ENCODE data around the gene CFAP119.

CFAP119 gene

DNA sequence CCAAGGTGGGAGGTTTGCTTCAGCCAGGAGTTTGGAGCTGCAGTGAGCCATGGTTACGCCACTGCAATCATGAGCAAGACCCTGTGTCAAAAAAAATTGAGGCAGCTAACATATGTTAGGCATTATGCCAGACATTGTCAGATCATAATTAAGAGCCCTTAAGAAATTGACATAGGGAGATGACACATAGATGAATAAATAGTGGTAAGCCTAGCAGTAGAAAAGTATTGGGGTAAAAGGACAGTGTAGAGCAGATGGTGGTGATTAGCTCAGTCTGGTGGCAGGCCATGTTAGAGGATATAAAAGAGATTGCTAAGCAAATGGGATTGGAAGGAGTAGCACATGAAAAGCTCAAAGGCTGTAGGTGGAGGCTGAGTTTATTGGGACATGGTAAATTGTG, 40.3 kb downstream of the CFAP119 start:
- Histone ChIP-seq H4K20me1 (ENCODE audit: insufficient read depth, low read length) (no peaks in the 10 kb centered on the region; the same call in 1 of the 2 replicates), H3K9ac (ENCODE audit: low read length) (no peak overlapping the region), H3K4me3 (ENCODE audit: low read length) (no peak overlapping the region), H2AFZ (ENCODE audit: low read depth, low read length) (no peak overlapping the region), H3K27me3 (ENCODE audit: low read depth, low read length) (no peaks in the 10 kb centered on the region), H3K9me3 (ENCODE audit: insufficient read depth, low read length) (no peaks in the 10 kb centered on the region), H3K27ac (ENCODE audit: low read length) (no peak overlapping the region), H3K79me2 (ENCODE audit: low read length) (peaks cover 48% of the 10 kb centered on the region), H3K4me1 (ENCODE audit: low read length) (peaks cover 7% of the 10 kb centered on the region), H3K4me2 (ENCODE audit: low read length) (no peak overlapping the region), H3K36me3 (replicated peaks; ENCODE audit: low read depth, low read length) (peaks cover 77% of the 10 kb centered on the region)
- TF ChIP-seq EZH2phosphoT487 (IDR thresholded peaks at IDR 0.05; ENCODE audit: low read depth) = no peak
- TF ChIP-seq, protein P1, sequence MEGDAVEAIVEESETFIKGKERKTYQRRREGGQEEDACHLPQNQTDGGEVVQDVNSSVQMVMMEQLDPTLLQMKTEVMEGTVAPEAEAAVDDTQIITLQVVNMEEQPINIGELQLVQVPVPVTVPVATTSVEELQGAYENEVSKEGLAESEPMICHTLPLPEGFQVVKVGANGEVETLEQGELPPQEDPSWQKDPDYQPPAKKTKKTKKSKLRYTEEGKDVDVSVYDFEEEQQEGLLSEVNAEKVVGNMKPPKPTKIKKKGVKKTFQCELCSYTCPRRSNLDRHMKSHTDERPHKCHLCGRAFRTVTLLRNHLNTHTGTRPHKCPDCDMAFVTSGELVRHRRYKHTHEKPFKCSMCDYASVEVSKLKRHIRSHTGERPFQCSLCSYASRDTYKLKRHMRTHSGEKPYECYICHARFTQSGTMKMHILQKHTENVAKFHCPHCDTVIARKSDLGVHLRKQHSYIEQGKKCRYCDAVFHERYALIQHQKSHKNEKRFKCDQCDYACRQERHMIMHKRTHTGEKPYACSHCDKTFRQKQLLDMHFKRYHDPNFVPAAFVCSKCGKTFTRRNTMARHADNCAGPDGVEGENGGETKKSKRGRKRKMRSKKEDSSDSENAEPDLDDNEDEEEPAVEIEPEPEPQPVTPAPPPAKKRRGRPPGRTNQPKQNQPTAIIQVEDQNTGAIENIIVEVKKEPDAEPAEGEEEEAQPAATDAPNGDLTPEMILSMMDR (IDR thresholded peaks at IDR 0.05; ENCODE audit: low read depth, low read length) = no peak

DNA sequence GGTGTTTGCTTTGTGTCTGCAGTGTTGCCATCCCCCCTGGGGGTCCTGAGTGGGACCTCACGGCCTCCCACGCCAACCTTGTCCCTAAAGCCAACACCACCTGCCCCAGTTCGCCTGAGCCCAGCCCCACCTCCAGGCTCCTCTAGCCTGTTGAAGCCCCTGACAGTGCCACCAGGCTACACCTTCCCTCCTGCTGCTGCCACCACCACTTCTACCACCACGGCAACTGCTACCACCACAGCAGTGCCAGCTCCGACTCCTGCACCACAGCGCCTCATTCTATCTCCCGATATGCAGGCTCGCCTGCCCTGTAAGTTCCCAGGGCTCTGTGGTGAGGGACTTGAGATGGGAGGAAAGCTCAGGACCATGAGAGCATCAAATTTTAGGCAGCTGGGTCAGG, 40.7 kb downstream of the CFAP119 start:
- Histone ChIP-seq H3K9me3 (ENCODE audit: insufficient read depth, low read length) (no peaks in the 10 kb centered on the region), H4K20me1 (ENCODE audit: insufficient read depth, low read length) (no peaks in the 10 kb centered on the region; the same call in 1 of the 2 replicates), H3K36me3 (replicated peaks; ENCODE audit: low read depth, low read length) (peaks cover 79% of the 10 kb centered on the region)

DNA sequence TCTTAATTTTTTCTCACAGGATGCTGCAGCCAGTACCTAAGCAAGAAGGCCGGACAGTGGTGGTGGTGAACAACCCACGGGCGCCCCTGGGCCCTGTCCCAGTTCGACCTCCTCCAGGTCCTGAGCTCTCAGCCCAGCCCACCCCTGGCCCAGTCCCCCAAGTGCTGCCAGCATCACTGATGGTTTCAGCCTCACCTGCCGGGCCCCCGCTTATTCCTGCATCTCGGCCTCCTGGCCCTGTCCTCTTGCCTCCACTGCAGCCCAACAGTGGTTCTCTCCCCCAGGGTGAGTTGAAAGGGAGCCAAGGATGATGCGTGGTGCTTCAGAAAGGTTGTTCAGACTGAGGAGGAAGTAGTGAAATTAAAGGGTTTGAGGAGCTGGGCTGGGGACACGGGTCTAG, 41.2 kb downstream of the CFAP119 start:
- Histone ChIP-seq H3K9ac (ENCODE audit: low read length) (no peak overlapping the region), H3K36me3 (replicated peaks; ENCODE audit: low read depth, low read length) (peaks cover 81% of the 10 kb centered on the region), H3K27ac (ENCODE audit: low read length) (no peak overlapping the region), H3K4me3 (ENCODE audit: low read length) (no peak overlapping the region), H2AFZ (ENCODE audit: low read depth, low read length) (no peak overlapping the region), H3K4me1 (ENCODE audit: low read length) (peaks cover 12% of the 10 kb centered on the region), H3K9me3 (ENCODE audit: insufficient read depth, low read length) (no peaks in the 10 kb centered on the region), H3K27me3 (ENCODE audit: low read depth, low read length) (no peaks in the 10 kb centered on the region), H3K4me2 (ENCODE audit: low read length) (no peak overlapping the region), H4K20me1 (ENCODE audit: insufficient read depth, low read length) (no peaks in the 10 kb centered on the region; the same call in 1 of the 2 replicates), H3K79me2 (ENCODE audit: low read length) (peaks cover 58% of the 10 kb centered on the region)
- TF ChIP-seq, protein P1 (IDR thresholded peaks at IDR 0.05; ENCODE audit: low read depth, low read length) = no peak
- no peak for TF ChIP-seq EZH2phosphoT487 (IDR thresholded peaks at IDR 0.05; ENCODE audit: low read depth)

More for the DNA sequence above, 40.7 kb downstream of the CFAP119 start:
- peaks cover 7% of the 10 kb centered on the region for H3K4me1 ChIP-seq (ENCODE audit: low read length)
- TF ChIP-seq, protein P1 (IDR thresholded peaks at IDR 0.05; ENCODE audit: low read depth, low read length) = no peak
- no peak for TF ChIP-seq EZH2phosphoT487 (IDR thresholded peaks at IDR 0.05; ENCODE audit: low read depth)
- peaks cover 53% of the 10 kb centered on the region for H3K79me2 ChIP-seq (ENCODE audit: low read length)
- H2AFZ ChIP-seq (ENCODE audit: low read depth, low read length) = no peak overlapping the region
- no peaks in the 10 kb centered on the region for H3K27me3 ChIP-seq (ENCODE audit: low read depth, low read length)
- H3K4me2 ChIP-seq (ENCODE audit: low read length) = no peak overlapping the region
- H3K27ac ChIP-seq (ENCODE audit: low read length) = no peak overlapping the region
- no peak overlapping the region for H3K9ac ChIP-seq (ENCODE audit: low read length)
- no peak overlapping the region for H3K4me3 ChIP-seq (ENCODE audit: low read length)

DNA sequence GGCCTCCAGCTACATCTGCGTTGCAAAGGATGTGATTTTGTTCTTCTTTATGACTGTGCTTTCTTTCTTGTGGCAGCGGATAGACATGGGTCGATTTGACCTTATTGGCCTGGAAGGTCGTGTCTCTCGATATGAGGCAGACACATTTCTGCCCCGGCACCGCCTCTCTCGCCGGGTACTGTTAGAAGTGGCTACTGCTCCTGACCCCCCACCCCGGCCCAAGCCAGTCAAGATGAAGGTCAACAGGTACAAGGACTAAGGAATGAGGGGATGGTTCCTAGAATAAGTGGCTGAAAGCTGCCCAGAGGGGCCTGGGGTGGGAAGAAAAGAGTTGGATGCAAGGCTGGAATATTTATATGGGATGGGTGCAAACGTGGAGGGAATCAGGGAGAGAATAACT, 41.8 kb downstream of the CFAP119 start:
- TF ChIP-seq, protein P1 (IDR thresholded peaks at IDR 0.05; ENCODE audit: low read depth, low read length) = no peak
- TF ChIP-seq EZH2phosphoT487 (IDR thresholded peaks at IDR 0.05; ENCODE audit: low read depth) = no peak
- no peak overlapping the region for H3K4me2 ChIP-seq (ENCODE audit: low read length)
- no peak overlapping the region for H3K27ac ChIP-seq (ENCODE audit: low read length)
- H3K79me2 ChIP-seq (ENCODE audit: low read length) = peaks cover 53% of the 10 kb centered on the region
- H2AFZ ChIP-seq (ENCODE audit: low read depth, low read length) = no peak overlapping the region
- H3K36me3 ChIP-seq (replicated peaks; ENCODE audit: low read depth, low read length) = peaks cover 78% of the 10 kb centered on the region
- H3K4me1 ChIP-seq (ENCODE audit: low read length) = peaks cover 17% of the 10 kb centered on the region
- no peaks in the 10 kb centered on the region for H3K27me3 ChIP-seq (ENCODE audit: low read depth, low read length)
- no peaks in the 10 kb centered on the region; the same call in 1 of the 2 replicates for H4K20me1 ChIP-seq (ENCODE audit: insufficient read depth, low read length)
- no peak overlapping the region for H3K4me3 ChIP-seq (ENCODE audit: low read length)
- no peaks in the 10 kb centered on the region for H3K9me3 ChIP-seq (ENCODE audit: insufficient read depth, low read length)
- no peak overlapping the region for H3K9ac ChIP-seq (ENCODE audit: low read length)
